SK-N-SH treated with all-trans-retinoic acid at 6 μM for 48 hours (cell line): Measurements from ENCODE around the gene CEP152.

Experiments used
- CSRNP3 ChIP-seq: fragments of 250-450 bp; sonication (Bioruptor Pico); IDR thresholded peaks from 2 replicates; pipeline ENCODE4 v1.5.1; 2021; ENCODE audit warnings: mild to moderate bottlenecking, moderate library complexity
- ESRRG ChIP-seq: fragments of 250-450 bp; sonication (Bioruptor Pico); IDR thresholded peaks from 2 replicates; pipeline ENCODE4 v1.6.1; 2021; ENCODE audit warnings: mild to moderate bottlenecking
- OSR1 ChIP-seq: fragments of 250-450 bp; sonication (Bioruptor Pico); IDR thresholded peaks from 2 replicates; pipeline ENCODE4 v1.8.0; 2022; ENCODE audit warnings: moderate library complexity, mild to moderate bottlenecking, inconsistent platforms
- PPARA ChIP-seq: fragments of 250-450 bp; sonication (Bioruptor Pico); IDR thresholded peaks from 2 replicates; pipeline ENCODE4 v1.5.0; 2020; ENCODE audit warnings: mild to moderate bottlenecking, borderline replicate concordance
- RARB ChIP-seq: fragments of 250-450 bp; sonication (Bioruptor Pico); IDR thresholded peaks from 2 replicates; pipeline ENCODE4 v1.8.0; 2021; ENCODE audit warnings: mild to moderate bottlenecking, moderate library complexity
- SNAI2 ChIP-seq: fragments of 250-450 bp; sonication (Bioruptor Pico); IDR thresholded peaks from 2 replicates; pipeline ENCODE4 v1.5.0; 2020; ENCODE audit warnings: mild to moderate bottlenecking, moderate library complexity
- TOX ChIP-seq: fragments of 250-450 bp; sonication (Bioruptor Pico); IDR thresholded peaks from 2 replicates; pipeline ENCODE4 v1.8.0; 2021; ENCODE audit warnings: mild to moderate bottlenecking, moderate library complexity, borderline replicate concordance
- ZNF565 ChIP-seq: fragments of 450-650 bp; formaldehyde crosslinking; conservative IDR thresholded peaks from 2 replicates; pipeline ENCODE4 v1.5.0; 2020; ENCODE audit warnings: low read depth, mild to moderate bottlenecking, moderate library complexity
- ZNF70 ChIP-seq: fragments of 450-650 bp; formaldehyde crosslinking; IDR thresholded peaks from 2 replicates; pipeline ENCODE4 v1.5.0; 2020; ENCODE audit warnings: mild to moderate bottlenecking, moderate library complexity

- TF ChIP-seq RARB (CRISPR knock-in tag) (no peak), PPARA (no peak), OSR1 (CRISPR knock-in tag) (no peak), ESRRG (no peak), TOX (no peak), ZNF565 (CRISPR knock-in tag) (no peak), SNAI2 (CRISPR knock-in tag) (no peak), CSRNP3 (CRISPR knock-in tag) (no peak), ZNF70 (CRISPR knock-in tag) (no peak)
These were observed 16.2 kb downstream of the CEP152 start for GRCh38 chr15:48794697-48795134.
